Hepatocyte (in vitro differentiated cells): ENCODE data around the gene PLEKHG4B.
"Not testable (repeated sequence)": the region's sequence is repeated elsewhere in the genome, so short reads cannot be mapped to it uniquely, and the experiment has no call there.

Experiments
- EZH2 ChIP-seq: fragments of 200-600 bp; sonication (generic); IDR thresholded peaks from 2 replicates; pipeline ENCODE4 v1.6.1; 2016; ENCODE audit warnings: antibody characterized with exemption, mild to moderate bottlenecking, borderline replicate concordance
- TF ChIP-seq, protein P1 (sequence below): fragments of 200-600 bp; sonication (generic); IDR thresholded peaks from 2 replicates; pipeline ENCODE4 v1.5.1; 2016; ENCODE audit warnings: antibody characterized with exemption, mild to moderate bottlenecking; ENCODE audit not compliant: poor library complexity

DNA sequence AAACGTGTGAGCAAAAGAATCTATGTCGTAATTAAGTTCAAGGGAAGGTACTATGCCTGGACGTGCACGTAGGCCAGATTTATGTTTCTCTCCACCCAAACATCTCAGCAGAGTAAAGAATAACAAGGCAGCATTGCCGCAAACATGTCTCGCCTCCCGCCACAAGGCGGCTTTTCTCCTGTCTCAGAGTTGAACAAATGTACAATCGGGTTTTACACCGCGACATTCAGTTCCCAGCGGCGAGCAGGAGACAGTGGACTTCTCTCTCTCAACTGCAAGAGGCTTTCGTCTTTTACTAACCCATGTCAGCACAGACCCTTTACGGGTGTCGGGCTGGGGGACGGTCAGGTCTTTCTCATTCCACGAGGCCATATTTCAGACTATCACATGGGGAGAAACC, 105.1 kb downstream of the PLEKHG4B start:
- TF ChIP-seq, protein P1, sequence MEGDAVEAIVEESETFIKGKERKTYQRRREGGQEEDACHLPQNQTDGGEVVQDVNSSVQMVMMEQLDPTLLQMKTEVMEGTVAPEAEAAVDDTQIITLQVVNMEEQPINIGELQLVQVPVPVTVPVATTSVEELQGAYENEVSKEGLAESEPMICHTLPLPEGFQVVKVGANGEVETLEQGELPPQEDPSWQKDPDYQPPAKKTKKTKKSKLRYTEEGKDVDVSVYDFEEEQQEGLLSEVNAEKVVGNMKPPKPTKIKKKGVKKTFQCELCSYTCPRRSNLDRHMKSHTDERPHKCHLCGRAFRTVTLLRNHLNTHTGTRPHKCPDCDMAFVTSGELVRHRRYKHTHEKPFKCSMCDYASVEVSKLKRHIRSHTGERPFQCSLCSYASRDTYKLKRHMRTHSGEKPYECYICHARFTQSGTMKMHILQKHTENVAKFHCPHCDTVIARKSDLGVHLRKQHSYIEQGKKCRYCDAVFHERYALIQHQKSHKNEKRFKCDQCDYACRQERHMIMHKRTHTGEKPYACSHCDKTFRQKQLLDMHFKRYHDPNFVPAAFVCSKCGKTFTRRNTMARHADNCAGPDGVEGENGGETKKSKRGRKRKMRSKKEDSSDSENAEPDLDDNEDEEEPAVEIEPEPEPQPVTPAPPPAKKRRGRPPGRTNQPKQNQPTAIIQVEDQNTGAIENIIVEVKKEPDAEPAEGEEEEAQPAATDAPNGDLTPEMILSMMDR, result not testable (repeated sequence)
- TF ChIP-seq EZH2, result not testable (repeated sequence)
